HG03108 (cell line): ENCODE measurements around the gene ERO1A.

ENCODE experiments used
- ATAC-seq: cut with Tn5 transposase; IDR thresholded peaks from one replicate; pipeline ENCODE4 v1.9.1; 2021; ENCODE audit warnings: moderate library complexity; ENCODE audit not compliant: unreplicated experiment

Gene ERO1A

GRCh38 chr14:52610187-52610586 lies 85.2 kb downstream of the ERO1A start:
- no peak for ATAC-seq

- no peak for ATAC-seq
These were observed 85.8 kb downstream of the ERO1A start for GRCh38 chr14:52609445-52610044.

GRCh38 chr14:52607061-52607460 lies 88.3 kb downstream of the ERO1A start:
- no peak for ATAC-seq

GRCh38 chr14:52602131-52602530 lies 93.2 kb downstream of the ERO1A start:
- no peak for ATAC-seq

GRCh38 chr14:52599974-52600373 lies 95.4 kb downstream of the ERO1A start:
- no peak for ATAC-seq

- no peak for ATAC-seq
These were observed 96.8 kb downstream of the ERO1A start for GRCh38 chr14:52598568-52598967.

- no peak for ATAC-seq
These were observed 98.5 kb downstream of the ERO1A start for GRCh38 chr14:52596861-52597260.

GRCh38 chr14:52596320-52596719 lies 99.0 kb downstream of the ERO1A start:
- no peak for ATAC-seq

- no peak for ATAC-seq
These were observed 105.0 kb downstream of the ERO1A start for GRCh38 chr14:52590318-52590717.
